Astrocyte of the hippocampus (primary cell): ENCODE results near the gene ACAA1.
"Not testable (repeated sequence)": the region's sequence is repeated elsewhere in the genome, so short reads cannot be mapped to it uniquely, and the experiment has no call there.

Experiments used
- DNase-seq: peaks from one replicate; pipeline ENCODE4 v3.0.0; 2011; ENCODE audit warnings: low read depth, low spot score

Gene ACAA1

DNA sequence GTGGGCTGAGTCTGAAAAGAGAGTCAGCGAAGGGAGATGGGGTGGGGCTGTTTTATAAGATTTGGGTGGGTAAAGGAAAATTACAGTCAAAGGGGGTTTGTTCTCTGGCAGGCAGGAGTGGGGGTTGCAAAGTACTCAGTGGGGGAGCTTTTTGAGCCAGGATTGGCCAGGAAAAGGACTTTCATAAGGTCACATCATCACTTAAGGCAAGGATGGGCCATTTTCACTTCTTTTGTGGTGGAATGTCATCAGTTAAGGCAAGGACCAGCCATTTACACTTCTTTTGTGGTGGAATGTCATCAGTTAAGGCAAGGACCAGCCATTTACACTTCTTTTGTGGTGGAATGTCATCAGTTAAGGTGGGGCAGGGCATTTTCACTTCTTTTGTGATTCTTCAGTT is 53.7 kb downstream of the ACAA1 start:
- DNase-seq = not testable (repeated sequence)

- DNase-seq = not testable (repeated sequence)
Observed at GRCh38 chr3:38082296-38082695, 54.6 kb downstream of the ACAA1 start.

DNA sequence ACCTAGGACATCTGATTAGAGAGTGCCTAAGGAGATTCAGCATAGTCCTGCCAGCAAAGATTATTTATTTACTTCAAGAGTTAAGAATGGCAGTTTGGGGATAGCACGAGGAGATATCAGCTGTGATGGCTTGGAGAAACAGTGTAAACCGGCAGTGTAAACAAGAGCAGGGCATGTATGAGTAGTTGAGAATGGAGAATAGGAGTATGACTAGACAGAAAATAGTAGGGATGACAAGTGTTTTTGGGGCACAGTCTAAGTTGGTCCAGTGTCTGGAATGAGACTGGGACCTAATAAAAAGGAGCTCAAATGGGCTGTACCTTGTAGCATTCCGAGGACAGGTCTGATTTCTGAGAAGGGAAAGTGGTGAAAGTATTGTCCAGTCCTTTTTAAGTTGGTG is 59.9 kb downstream of the ACAA1 start:
- DNase-seq = not testable (repeated sequence)
